Measurements from ENCODE around the gene SOBP.
A peak's percentile ranks its signal among the peaks of the same experiment; 100 is the strongest.

Gene SOBP

DNA sequence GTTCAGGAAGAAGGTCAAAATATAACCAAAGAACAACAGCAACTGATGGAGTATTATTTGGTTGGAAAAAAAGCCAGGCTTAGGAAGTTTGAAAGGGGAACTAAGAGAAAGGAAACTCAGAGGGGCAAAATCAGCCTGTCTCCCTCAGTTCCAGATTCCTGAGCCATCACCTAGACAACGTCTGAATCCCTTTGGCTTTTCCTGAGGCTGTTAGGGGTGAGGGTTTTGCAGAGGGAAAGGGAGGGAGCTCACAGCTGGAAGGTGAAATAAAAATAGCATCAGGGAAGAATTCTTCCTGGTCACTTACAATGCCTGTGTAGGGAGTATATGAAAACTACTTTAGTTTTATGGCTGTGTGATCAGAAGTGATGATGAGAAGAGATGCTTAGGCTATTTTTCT, 100.5 kb downstream of the SOBP start:
- DNase-seq = no peak

GRCh38 chr6:107591346-107591745, 101.4 kb downstream of the SOBP start:
- DNase-seq = no peak

- DNase-seq = no peak
Observed at GRCh38 chr6:107592806-107593205, 102.9 kb downstream of the SOBP start.

DNA sequence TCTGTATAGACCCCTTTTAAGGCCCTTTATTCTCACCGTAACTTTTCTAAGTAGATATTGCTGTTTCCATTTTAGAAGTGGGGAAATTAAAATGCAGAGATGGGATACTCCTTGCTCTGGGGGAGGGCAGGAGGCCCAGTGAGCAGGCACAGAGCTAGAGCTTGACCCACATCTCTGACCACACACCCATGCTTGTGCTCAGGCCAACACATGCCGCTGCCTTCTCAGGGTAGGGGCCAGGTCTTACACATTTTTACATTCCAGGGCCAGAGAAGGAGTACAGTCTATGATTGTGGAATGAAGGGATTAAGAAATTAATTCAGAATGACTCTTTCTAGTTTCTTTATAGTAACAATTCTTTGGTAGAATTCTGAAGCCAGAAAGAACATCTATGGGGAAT, 104.8 kb downstream of the SOBP start:
- no peak for DNase-seq

- no peak for DNase-seq
Observed at GRCh38 chr6:107598091-107598490, 108.2 kb downstream of the SOBP start.

DNA sequence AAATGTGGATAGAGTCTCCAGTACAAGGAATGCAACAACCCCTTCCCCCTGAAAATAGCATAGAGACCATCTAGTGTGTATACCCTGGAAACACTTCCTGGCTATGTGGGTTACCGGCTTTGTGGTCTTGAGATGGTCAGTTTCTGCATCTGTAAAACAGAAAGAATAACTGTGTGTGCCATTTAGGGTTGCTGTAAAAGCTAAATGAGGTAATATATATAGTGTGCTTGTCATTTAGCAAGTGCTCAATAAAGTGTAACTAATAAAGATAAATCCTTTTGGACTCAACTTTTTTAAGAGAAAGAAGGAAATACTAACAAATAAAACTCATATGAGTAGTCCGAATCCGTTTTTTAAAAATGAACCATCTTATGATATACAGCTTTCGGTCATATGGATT, 109.1 kb downstream of the SOBP start:
- DNase-seq = no peak

DNA sequence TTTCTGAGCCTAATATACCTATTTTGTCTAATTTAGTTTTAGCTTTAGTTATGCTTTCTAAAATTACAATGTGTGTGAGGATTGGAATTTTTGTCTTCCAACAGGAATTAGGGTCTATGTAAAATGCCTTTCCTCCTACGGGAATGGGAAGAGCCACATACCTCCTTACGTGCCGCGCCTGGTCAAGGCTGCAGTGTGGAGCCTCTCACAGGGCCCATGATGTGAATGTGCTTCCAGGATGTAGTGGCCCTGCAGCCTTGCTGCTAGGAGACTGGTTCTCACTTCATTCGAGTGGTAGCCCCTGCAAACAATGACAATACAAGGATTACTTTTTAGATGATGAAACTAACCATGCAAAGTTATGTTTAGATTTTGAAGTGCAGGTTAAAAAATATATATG, 110.2 kb downstream of the SOBP start:
- no peak for DNase-seq

- no peak for DNase-seq
Observed at GRCh38 chr6:107600936-107601335, 111.0 kb downstream of the SOBP start.

GRCh38 chr6:107601406-107601805, 111.5 kb downstream of the SOBP start:
- no peak for DNase-seq

DNA sequence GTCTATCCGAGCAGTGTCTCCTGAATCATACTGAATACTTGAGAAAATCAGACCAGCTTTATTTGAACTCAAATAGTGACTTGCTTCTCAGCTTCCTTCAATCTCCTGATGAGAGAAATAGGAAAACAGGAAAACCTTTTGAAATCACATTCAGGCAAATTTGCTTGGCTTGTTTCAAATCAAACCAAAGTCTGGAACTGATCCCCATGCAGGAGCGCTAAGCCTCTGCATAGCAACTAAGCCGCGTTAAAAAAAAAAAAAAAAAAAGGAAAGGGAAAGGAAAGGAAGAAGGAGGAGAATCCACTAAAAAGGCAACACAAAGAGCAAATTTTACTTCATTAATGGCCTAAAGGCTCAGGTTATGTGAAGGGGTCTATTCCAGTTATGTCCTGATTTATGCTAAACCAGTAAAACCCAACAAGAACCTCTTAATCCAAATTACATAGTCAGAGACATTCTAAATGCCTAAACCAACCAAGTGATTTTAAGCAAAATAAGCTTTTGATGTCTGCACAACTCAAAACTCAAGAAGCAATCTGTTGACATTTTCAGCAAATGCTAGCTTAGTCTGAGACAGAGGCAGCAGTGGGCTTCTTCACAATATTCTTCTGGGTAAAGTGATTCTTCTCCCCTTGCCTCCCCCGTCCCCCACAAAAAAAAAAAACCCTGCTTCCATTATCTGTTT, 112.5 kb downstream of the SOBP start:
- DNase-seq = no peak

- no peak for DNase-seq
Observed at GRCh38 chr6:107603006-107603370, 113.1 kb downstream of the SOBP start.

GRCh38 chr6:107604549-107604948, 114.6 kb downstream of the SOBP start:
- DNase-seq = no peak

DNA sequence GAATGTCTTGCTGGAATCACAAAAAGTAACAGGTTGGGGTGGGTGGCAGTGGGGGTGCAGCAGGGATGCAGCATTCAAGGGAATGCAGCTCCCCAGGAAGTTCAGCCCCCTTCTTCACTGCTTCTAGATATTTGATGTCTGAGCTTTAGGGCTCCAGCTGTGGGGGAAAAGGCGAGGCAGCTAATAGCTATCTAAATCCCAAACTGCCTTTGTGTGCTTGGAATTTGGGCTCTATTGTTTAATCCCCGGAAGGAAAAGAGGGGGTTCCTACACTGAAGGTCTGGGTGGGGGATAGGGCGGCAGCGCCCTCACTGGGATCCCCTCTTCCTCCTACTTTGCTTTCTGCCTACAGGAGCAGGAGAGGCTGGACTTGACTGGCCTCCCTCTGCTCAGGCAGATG, 116.5 kb downstream of the SOBP start:
- no peak for DNase-seq

- DNase-seq = no peak
Observed at GRCh38 chr6:107607116-107607515, 117.2 kb downstream of the SOBP start.

- no peak for DNase-seq
Observed at GRCh38 chr6:107611094-107611810, 121.3 kb downstream of the SOBP start.

DNA sequence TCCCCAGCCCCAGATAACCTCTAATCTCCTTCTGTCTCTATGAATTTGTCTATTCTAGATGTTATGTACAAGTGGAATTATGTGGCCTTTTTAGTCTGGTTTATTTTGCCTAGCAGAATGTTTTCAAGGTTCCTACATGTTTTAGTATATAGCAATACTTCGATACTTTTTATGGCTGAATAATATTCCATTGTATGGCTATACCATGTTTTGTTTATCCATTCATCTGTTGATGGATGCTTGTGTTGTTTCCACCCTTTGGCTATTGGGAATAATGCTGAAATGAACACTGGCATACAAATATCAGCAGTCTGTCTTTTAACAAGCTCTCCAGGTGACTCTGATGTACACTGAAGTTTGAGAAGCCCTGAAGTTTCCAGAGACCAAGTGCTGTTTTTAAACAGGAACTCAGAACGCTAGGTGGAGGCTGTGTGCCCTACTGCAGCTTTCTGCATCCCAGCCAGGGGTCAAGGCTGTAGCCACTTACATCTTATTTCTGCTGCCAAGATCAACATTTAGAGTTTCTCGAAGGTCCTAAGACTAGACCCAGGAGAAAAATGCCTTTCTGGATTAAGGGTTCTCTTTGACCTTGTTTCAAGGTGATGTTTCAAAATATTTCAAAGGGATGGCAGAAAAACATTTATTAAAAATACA, 123.0 kb downstream of the SOBP start:
- no peak for DNase-seq

DNA sequence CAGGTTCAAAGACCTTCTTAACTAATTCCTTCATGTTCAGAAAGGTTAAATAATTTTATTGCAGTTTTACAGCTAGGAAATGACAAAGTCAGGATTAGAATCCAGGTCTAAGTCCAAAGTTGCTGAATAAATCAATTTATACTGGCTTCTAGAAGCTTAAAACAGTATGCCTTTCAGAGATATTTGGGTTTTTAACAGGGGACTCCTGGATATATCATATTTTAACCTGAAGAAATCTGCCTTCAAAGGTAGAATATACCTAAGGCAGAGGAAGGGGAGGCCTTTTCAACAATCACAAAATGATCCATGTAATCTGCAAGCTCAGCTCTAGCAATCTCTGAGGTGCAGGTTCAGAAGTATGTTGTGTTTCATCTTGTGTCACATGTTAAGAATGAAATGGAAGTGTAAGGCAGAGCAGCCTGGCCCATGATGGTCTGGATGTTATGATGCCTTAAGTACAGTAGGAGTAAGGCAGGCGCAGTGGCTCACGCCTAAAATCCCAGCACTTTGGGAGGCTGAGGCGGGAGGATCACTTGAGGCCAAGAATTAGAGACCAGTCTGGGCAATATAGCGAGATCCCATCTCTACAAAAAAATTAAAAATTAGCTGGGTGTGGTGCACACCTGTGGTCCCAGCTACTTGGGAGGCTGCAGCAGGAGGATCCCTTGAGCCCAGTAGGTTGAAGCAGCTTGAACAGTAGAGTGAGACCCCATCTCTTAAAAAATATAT, 123.9 kb downstream of the SOBP start:
- DNase-seq = no peak

GRCh38 chr6:107614828-107615227, 124.9 kb downstream of the SOBP start:
- DNase-seq = no peak

DNA sequence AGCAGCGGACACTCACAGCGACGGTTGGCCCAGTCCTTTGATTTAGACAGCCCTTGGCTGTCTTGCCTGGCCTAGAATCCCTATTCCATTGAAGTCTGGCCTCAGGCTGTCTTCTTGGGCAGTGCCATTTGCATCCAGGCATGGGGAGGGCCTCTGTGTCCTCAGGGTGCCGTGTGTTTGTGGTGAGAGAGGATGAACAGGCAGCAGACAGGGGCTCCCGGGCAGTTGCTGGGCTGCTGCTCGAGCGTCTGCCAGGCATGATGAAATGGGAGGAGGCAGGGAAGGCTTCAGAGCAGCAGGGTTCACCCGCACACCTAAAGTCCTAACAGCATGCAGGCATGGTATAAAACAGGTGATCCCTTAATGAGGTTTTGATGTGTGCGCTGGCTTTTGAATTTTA, 126.9 kb downstream of the SOBP start:
- DNase-seq = no peak

- DNase-seq = no peak
Observed at GRCh38 chr6:107617341-107617932, 127.5 kb downstream of the SOBP start.

DNA sequence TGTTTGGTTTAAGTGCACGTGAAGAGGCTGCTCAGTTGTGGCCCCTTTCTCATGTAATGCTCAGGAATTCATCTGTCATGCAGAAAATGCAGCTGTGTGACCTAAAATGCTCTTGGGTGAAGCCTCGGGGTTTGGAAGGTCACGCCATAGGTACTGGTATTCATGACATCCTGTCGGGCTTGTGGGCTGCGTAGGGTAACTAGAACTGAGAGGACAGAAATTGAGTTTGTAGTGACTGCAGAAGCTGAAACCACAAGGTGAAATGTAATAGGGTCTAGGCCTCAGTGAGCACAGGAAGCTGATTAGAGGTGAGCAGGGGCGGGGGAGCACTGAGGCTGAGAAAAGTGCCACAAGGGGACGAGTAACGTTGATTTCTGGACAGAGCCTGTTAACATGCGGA, 128.8 kb downstream of the SOBP start:
- DNase-seq = peak; percentile 21

GRCh38 chr6:107620732-107621131, 130.8 kb downstream of the SOBP start:
- DNase-seq = no peak

- DNase-seq = no peak
Observed at GRCh38 chr6:107621229-107621937, 131.5 kb downstream of the SOBP start.
